Uterus (tissue), 4 donors: Measurements from ENCODE around the gene BAZ1A. TPM values are rescaled to one million over a fixed set of nuclear protein-coding genes. Genes with fewer than 3 reads are reported as not detected.

Source experiments
- DNase-seq, 2 donors: peaks; one replicate each; pipeline ENCODE4 v3.0.0-alpha.2; 2019 to 2020
- H3K27ac ChIP-seq, 2 donors: fragments of 200-600 bp; sonication (generic); 1 replicate in 1 of 2; 2 replicates in 1 of 2; pipeline ENCODE4 v1.5.1; 2016 to 2018
- H3K27me3 ChIP-seq, 2 donors: fragments of 200-600 bp; sonication (generic); one replicate each; pipeline ENCODE4 v1.5.1; 2018 to 2019; ENCODE audit warnings: control low read depth in 1 of 2
- H3K36me3 ChIP-seq, 2 donors: fragments of 200-600 bp; sonication (generic); one replicate each; pipeline ENCODE4 v1.5.1; 2019; ENCODE audit warnings: control low read depth in 1 of 2
- H3K4me1 ChIP-seq, 2 donors: fragments of 200-600 bp; sonication (generic); one replicate each; pipeline ENCODE4 v1.5.1; 2018 to 2019; ENCODE audit warnings: control low read depth in 1 of 2
- H3K4me3 ChIP-seq, 2 donors: fragments of 200-600 bp; sonication (generic); 1 replicate in 1 of 2; 2 replicates in 1 of 2; pipeline ENCODE4 v1.5.1; 2018 to 2019; ENCODE audit warnings: mild to moderate bottlenecking in 1 of 2
- H3K9me3 ChIP-seq, 2 donors: fragments of 200-600 bp; sonication (generic); one replicate each; pipeline ENCODE4 v1.5.1; 2019; ENCODE audit warnings: control low read depth in 1 of 2
- CTCF ChIP-seq, 4 experiments: fragments of 200-600 bp in 2 of 4; fragments of 450-650 bp in 2 of 4; sonication (generic) in 2 of 4; IDR thresholded peaks; one replicate each; pipeline ENCODE4 v1.5.1; 2016 to 2019; ENCODE audit warnings: antibody characterized with exemption in 4 of 4, mild to moderate bottlenecking in 2 of 4, moderate library complexity in 1 of 4
- POLR2A ChIP-seq, 2 donors: fragments of 450-650 bp; IDR thresholded peaks; one replicate each; pipeline ENCODE4 v1.6.1; 2016; ENCODE audit warnings: antibody characterized with exemption in 2 of 2, mild to moderate bottlenecking in 1 of 2, moderate library complexity in 1 of 2
- intact Hi-C: fragments of 100-400 bp; cut with DNase I; formaldehyde crosslinking; loops from one replicate; pipeline ENCODE4 v1.15.1; 2023; ENCODE audit warnings: low total_unique reads
- total RNA-seq, 4 donors: library from RNA; depleted of rRNA in 3 of 4; stranded (reverse); fragments of >200 nt in 3 of 4; gene quantifications; one replicate each; pipeline versions ENCODE4 v1.1.0 to v1.2.4, GENCODE V29; 2014 to 2023
- donor health status: DM: yes; HTN: yes; CAD: no.

BAZ1A gene
- total RNA-seq, 4 donors from 2014 or later: 11.8 to 42.0 (median 27.3) TPM

DNA sequence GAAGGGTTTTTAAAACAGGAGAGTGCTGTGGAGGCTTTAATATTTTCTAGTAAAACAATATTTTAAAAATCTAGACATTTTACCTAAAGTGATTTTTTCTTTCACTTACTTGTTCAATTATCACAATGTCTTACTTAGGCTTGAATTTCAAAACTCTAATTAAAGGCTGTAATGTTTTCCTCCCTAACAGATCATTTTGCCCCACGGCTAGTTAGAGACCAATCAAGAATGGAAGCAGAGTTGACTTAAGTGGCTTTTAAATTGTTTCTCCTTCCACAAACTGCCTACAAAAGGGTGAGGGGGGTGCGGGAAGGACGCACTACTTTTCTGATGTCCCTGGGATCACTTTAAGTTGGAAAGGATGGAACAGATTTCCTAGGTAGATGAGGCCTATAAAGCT, 151.3 kb downstream of the BAZ1A start:
- Histone ChIP-seq H3K27me3 (no peaks in the 10 kb centered on the region), H3K27ac (peak overlapping the region in 1 of 2 donors; percentile 70), H3K4me3 (no peak overlapping the region), H3K4me1 (no peaks in the 10 kb centered on the region), H3K36me3 (no peaks in the 10 kb centered on the region), H3K9me3 (no peaks in the 10 kb centered on the region)
- DNase-seq: no peak
- TF ChIP-seq CTCF (IDR thresholded peaks at IDR 0.05) (no peak), POLR2A (IDR thresholded peaks at IDR 0.05) (no peak)
- intact Hi-C loops: loop anchor here (5.0 kb wide), 1 partner anchor 52 kb away; no protein-coding TSS in a partner anchor

DNA sequence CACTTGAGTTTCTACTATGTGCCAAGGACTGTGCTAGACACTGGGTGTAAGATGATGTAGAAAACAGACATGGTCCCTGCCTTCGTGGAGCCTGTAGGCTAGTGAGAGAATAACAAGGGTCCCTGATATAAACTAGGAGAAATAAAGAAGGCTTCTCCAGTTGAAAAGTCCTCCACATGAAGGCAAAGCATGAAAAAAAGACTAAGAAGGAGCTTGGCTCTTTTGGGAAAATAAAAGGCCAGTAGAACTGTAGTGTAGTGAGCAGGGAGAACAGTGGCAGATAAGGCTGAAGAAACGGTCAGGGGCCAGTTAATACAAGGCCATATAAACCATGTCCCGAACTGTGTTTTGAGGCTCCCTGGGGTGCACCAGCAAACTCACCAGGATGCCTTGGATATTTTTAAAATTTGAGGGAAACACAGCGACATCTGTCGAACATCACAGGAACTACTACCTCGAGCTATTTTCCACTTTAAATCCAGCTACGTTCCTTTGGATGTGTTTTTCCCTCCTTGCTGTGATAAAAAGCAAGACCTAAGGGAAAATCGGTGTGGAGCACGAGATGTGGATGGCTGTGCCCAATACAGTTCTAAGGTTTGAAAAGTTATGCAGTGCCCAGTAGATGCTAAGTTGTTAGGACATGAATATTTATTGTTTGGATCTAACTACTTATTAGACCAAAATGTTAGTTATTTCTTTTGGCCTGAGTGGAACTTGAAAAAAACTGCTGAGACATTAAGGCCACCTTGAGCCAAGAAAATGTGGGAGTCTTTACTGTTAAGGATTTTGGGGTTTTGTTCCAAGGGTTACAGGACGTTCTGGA, 152.2 kb downstream of the BAZ1A start:
- Histone ChIP-seq H3K9me3 (no peaks in the 10 kb centered on the region), H3K4me3 (no peak overlapping the region), H3K4me1 (no peaks in the 10 kb centered on the region), H3K27me3 (no peaks in the 10 kb centered on the region), H3K27ac (peak overlapping the region; percentile 46 to 70), H3K36me3 (no peaks in the 10 kb centered on the region)
- peak; percentile 49 to 59 for DNase-seq
- intact Hi-C loops: loop anchor here (5.0 kb wide), 1 partner anchor 51 kb away; no protein-coding TSS in a partner anchor
- TF ChIP-seq POLR2A (IDR thresholded peaks at IDR 0.05) (no peak), CTCF (IDR thresholded peaks at IDR 0.05) (peak; percentile 78 to 84 (median 79))

DNA sequence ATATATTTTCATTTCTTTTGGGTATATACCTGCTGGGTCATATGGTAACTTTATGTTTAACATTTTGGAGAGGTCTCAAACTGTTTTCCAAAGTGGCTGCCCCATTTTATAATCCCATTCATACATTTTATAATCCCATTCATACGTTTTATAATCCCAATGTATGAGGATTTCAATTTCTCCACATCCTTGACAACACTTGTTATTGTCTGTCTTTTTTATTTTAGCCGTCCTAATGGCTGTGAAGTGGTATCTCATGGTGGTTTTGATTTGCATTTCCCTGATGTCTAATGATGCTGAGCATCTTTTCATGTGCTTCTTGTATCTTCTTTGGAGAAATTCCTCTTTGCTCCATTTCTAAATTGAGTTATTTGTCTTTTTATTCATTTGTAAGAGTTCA, 154.0 kb downstream of the BAZ1A start:
- no peaks in the 10 kb centered on the region for H3K36me3 ChIP-seq
- no peaks in the 10 kb centered on the region for H3K4me1 ChIP-seq
- intact Hi-C loops: loop anchor here (5.0 kb wide), 1 partner anchor 49 kb away; no protein-coding TSS in a partner anchor
- H3K27me3 ChIP-seq: no peaks in the 10 kb centered on the region
- H3K4me3 ChIP-seq: no peak overlapping the region
- DNase-seq: no peak
- H3K27ac ChIP-seq: no peak overlapping the region
- no peaks in the 10 kb centered on the region for H3K9me3 ChIP-seq
- TF ChIP-seq POLR2A (IDR thresholded peaks at IDR 0.05) (no peak), CTCF (IDR thresholded peaks at IDR 0.05) (no peak)

DNA sequence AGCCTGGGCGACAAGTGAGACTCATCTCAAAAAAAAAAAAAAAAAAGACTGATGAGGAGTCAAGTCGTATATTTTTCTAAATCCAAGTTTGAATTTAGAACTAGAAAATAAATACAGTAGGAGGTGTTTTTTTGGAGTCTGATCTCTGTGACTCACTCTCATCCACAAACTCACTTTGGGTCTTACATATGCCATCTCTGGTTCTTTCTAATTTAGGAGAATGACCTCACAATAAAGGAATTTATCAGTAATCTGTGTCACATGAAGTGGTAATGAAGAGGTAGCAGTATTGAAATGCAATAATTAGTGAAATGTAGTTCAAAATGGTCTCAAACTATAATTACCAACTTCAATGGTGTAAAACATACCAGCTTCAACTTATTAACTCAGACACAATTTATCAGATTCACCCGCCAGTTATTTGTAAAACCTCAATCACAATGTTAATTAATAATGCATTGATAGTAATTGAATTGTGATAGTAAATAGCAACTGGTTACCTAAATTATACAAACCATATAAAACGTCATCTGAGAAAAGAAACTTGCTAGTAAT, 156.3 kb downstream of the BAZ1A start:
- TF ChIP-seq POLR2A (IDR thresholded peaks at IDR 0.05) (no peak), CTCF (IDR thresholded peaks at IDR 0.05) (no peak)
- Histone ChIP-seq H3K27ac (no peak overlapping the region), H3K9me3 (no peaks in the 10 kb centered on the region)

More for the DNA sequence above, 156.3 kb downstream of the BAZ1A start:
- Histone ChIP-seq H3K4me3 (no peak overlapping the region), H3K27me3 (no peaks in the 10 kb centered on the region), H3K4me1 (no peaks in the 10 kb centered on the region), H3K36me3 (no peaks in the 10 kb centered on the region)
- no peak for DNase-seq
- intact Hi-C loops: no loop called here
